ENCODE measurements around the gene LAMA3. TPM values are rescaled to one million over a fixed set of nuclear protein-coding genes. Genes with fewer than 3 reads are reported as not detected.

The LAMA3 gene
- polyA plus RNA-seq, 1 donor from 2014 or later = 3.4 TPM

- Histone ChIP-seq H3K36me3 (ENCODE audit: insufficient read depth, low read length) (no peaks in the 10 kb centered on the region), H3K4me3 (ENCODE audit: low read length) (no peak overlapping the region), H3K4me2 (ENCODE audit: low read length) (no peak overlapping the region), H3K27ac (ENCODE audit: low read length) (no peak overlapping the region), H3K9ac (ENCODE audit: low read length) (no peak overlapping the region), H2AFZ (ENCODE audit: low read depth, low read length) (no peak overlapping the region), H3K27me3 (ENCODE audit: insufficient read depth, low read depth, low read length) (no peaks in the 10 kb centered on the region), H3K9me2 (ENCODE audit: insufficient read depth, low read length) (no peaks in the 10 kb centered on the region), H3K9me3 (ENCODE audit: low read length) (no peaks in the 10 kb centered on the region), H3K79me2 (replicated peaks; ENCODE audit: insufficient read depth, low read length) (no peaks in the 10 kb centered on the region), H4K20me1 (ENCODE audit: insufficient read depth) (no peaks in the 10 kb centered on the region), H3F3A (ENCODE audit: insufficient read depth, low read length, poor library complexity, severe bottlenecking) (no peaks in the 10 kb centered on the region)
- TF ChIP-seq CTCF (IDR thresholded peaks at IDR 0.05; ENCODE audit: poor library complexity, severe bottlenecking) = no peak
These were observed 149.0 kb downstream of the LAMA3 start for GRCh38 chr18:23838233-23838632.

- H3K36me3 ChIP-seq (ENCODE audit: insufficient read depth, low read length) = no peaks in the 10 kb centered on the region
- H2AFZ ChIP-seq (ENCODE audit: low read depth, low read length) = no peak overlapping the region
- no peak overlapping the region for H3K4me3 ChIP-seq (ENCODE audit: low read length)
- no peaks in the 10 kb centered on the region for H3K79me2 ChIP-seq (replicated peaks; ENCODE audit: insufficient read depth, low read length)
- H3F3A ChIP-seq (ENCODE audit: insufficient read depth, low read length, poor library complexity, severe bottlenecking) = no peaks in the 10 kb centered on the region
- no peaks in the 10 kb centered on the region for H3K27me3 ChIP-seq (ENCODE audit: insufficient read depth, low read depth, low read length)
- no peaks in the 10 kb centered on the region for H3K9me3 ChIP-seq (ENCODE audit: low read length)
- no peak overlapping the region for H3K27ac ChIP-seq (ENCODE audit: low read length)
- no peak overlapping the region for H3K9ac ChIP-seq (ENCODE audit: low read length)
- no peak for TF ChIP-seq EP300 (conservative IDR thresholded peaks at IDR 0.05; ENCODE audit: poor library complexity, severe bottlenecking)
- no peak for TF ChIP-seq REST (IDR thresholded peaks at IDR 0.05; ENCODE audit: borderline replicate concordance)
- TF ChIP-seq EZH2 (IDR thresholded peaks at IDR 0.05; ENCODE audit: borderline replicate concordance, insufficient read depth, low read length, poor library complexity, severe bottlenecking) = no peak
- TF ChIP-seq CTCF (IDR thresholded peaks at IDR 0.05; ENCODE audit: poor library complexity, severe bottlenecking) = no peak
- no peak for TF ChIP-seq SMC3 (conservative IDR thresholded peaks at IDR 0.05; ENCODE audit: poor library complexity)
- no peak for TF ChIP-seq POLR2AphosphoS5 (IDR thresholded peaks at IDR 0.05)
- no peak for TF ChIP-seq RAD21 (conservative IDR thresholded peaks at IDR 0.05)
- TF ChIP-seq MXI1 (conservative IDR thresholded peaks at IDR 0.05; ENCODE audit: poor library complexity, severe bottlenecking) = no peak
- no peak for TF ChIP-seq TAF1 (IDR thresholded peaks at IDR 0.05; ENCODE audit: low read depth)
- H3K4me2 ChIP-seq (ENCODE audit: low read length) = no peak overlapping the region
- H4K20me1 ChIP-seq (ENCODE audit: insufficient read depth) = no peaks in the 10 kb centered on the region
- no peaks in the 10 kb centered on the region for H3K9me2 ChIP-seq (ENCODE audit: insufficient read depth, low read length)
These were observed 149.6 kb downstream of the LAMA3 start for GRCh38 chr18:23838801-23839366.
